NCI-H1436 (cell line): ENCODE measurements around the gene CCDC149.

Source experiments
- DNase-seq: peaks from one replicate; lab custom pipeline; 2025; lab: John Stamatoyannopoulos, UW

Gene CCDC149

DNA sequence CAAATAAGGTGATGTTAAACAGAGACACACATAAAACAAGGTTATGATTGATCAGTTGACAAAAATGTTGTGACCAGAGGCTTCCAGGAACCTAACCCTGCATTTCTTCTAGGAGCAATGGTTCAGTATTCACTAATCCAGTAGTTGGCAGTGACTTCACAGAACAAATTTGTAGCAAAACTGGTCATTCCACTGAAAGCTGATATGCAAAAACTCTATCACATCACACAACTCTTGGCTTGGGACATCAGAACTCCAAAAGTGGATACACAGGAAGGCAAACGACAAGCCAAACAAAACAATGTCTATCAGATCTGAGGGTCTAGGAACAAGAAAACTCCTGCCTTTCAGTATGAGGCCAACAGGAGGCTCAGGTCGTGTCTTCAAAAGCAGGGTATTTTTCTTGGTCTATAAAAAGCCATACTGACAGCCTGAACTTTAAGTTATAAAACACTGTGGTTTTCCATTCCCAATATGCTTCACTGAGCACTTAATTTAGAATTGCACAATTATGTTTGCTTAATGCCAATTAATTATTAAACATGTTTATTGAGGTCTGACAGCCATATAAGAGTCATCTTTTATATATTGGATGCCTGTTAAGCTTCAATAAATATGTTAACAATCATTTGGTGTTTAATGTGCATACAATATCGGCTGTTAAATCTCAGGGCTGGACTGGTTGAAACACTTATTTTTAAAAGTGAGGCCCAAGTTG, 71.9 kb downstream of the CCDC149 start:
- no peak for DNase-seq

- DNase-seq: no peak
Observed at GRCh38 chr4:24840362-24840761, 72.5 kb downstream of the CCDC149 start.

- DNase-seq: no peak
Observed at GRCh38 chr4:24837781-24838180, 75.1 kb downstream of the CCDC149 start.

GRCh38 chr4:24837336-24837735, 75.5 kb downstream of the CCDC149 start:
- DNase-seq: no peak

- DNase-seq: no peak
Observed at GRCh38 chr4:24836661-24837242, 76.1 kb downstream of the CCDC149 start.

DNA sequence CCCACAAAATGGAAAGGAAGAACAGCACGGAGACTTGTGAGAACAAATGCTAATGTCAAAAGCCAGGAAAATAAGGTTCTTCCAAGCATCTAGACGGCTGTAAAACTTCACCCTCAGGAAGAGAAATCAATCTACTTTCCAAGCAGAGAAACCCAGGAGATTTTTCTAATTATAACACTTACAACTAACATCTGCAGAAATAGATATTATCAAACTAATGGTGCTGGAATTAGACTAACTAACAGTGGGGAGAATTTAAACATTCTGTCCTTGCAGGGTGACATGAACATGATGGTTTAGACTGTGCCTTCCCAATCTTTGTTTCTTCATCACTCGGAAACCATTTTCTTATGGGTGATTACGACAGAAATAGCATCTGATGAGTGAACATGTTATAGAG, 77.1 kb downstream of the CCDC149 start:
- DNase-seq: no peak

DNA sequence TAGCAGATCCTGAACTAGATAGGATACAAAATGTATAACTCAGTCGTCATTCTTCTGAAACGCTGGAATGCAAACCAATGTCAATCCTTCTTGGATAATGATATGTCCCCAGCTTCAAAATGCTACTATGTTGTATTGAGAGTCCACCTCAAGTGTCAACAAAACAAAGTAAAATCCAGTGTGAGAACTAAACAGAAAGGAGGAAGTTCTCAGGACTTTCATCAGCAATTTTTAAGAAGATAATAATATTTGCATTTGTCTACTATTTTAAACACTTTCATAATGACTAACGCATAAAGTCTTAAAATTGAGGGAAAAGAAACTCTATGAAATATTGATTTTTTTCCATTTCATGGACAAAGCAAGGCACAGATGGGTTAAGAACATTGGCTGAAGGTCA, 81.2 kb downstream of the CCDC149 start:
- no peak for DNase-seq

- no peak for DNase-seq
Observed at GRCh38 chr4:24824720-24825119, 88.1 kb downstream of the CCDC149 start.

GRCh38 chr4:24820541-24820940, 92.3 kb downstream of the CCDC149 start:
- DNase-seq: no peak

- DNase-seq: no peak
Observed at GRCh38 chr4:24816797-24817196, 96.0 kb downstream of the CCDC149 start.

DNA sequence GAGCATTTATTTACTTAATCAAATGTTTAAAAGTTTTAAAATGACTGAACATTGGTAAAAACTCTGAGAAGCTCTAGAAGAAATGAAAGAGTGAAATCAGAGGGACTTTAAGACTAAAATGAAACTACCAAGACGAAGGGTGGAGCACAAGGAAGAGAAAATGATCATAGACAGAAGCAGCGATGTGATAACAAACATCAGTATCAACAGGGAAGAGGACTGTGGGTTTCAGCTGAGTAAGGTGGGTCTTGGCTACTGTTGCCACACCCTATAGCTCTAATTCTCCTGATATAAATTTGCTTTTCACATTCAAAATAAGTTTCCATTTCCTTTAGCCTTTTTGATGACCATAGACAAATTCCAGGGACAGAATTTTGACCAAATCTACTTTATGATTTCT, 99.1 kb downstream of the CCDC149 start:
- no peak for DNase-seq

GRCh38 chr4:24810871-24811631, 101.8 kb downstream of the CCDC149 start:
- DNase-seq: no peak

DNA sequence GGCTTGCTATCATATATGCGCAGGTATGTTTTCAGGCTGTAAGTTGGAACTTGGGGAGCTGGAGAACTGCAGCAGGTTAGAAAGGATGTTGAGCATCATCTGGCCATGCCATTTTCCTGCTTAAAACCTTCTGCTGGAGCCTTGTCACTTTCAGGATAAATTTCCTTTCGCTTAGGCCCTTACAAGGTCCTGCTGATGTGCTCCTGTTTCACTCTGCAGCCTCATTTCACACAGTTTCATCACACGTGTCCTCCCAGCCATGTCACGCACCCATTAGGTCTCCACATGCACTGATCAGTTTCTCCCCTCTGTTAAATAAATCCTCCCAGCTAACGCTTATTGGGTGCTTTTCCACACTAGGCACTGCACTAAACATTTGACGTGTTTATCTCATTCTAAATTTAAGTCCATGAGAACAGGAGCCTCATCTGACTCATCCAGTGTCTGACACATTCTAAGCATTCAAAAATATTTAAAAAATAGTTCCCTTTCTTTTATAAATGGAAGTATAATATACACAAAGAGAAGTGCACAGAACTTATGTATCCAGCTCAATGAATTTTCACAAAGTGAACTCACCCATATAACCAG, 102.9 kb downstream of the CCDC149 start:
- no peak for DNase-seq

DNA sequence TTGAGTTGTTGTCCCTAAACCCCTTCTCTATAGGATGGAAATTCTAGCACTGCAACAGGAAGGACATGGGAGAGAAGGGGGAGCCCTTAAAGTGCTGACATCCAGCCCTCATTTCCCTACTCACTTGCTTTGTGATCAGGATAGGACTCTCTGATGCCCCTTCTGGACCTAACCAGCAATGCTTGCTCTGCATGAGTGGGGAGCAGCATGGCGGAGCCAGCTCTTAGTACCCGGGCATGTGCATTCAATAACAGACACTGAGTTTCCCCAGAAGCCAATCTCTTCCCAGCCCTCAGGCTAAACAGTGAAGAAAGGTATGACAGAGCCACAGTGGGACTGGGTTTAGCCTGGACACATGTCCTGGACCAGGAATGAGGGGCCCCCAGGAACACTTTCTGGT, 103.5 kb downstream of the CCDC149 start:
- no peak for DNase-seq

GRCh38 chr4:24808955-24809354, 103.9 kb downstream of the CCDC149 start:
- DNase-seq: no peak

DNA sequence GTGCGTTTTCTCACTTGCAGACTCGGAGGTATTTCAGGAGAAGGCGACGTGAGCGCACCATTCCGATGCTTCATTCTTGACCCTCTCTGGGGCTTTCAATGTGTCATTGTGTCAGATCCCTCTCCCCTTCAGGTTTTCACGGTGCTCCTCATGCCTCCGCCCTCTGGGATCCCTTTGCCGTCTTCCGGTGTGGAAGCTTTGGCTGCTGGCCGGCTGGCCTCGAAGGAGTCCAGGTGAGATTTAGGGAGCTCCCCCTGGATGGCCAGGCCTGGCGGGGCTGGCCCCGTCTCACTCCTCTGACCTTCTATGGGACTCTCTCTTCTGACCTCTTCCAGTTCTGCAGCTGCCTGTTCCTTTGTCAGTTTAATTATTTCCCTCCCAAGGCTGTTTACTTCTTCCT, 104.6 kb downstream of the CCDC149 start:
- DNase-seq: no peak

GRCh38 chr4:24807611-24808010, 105.2 kb downstream of the CCDC149 start:
- DNase-seq: no peak

DNA sequence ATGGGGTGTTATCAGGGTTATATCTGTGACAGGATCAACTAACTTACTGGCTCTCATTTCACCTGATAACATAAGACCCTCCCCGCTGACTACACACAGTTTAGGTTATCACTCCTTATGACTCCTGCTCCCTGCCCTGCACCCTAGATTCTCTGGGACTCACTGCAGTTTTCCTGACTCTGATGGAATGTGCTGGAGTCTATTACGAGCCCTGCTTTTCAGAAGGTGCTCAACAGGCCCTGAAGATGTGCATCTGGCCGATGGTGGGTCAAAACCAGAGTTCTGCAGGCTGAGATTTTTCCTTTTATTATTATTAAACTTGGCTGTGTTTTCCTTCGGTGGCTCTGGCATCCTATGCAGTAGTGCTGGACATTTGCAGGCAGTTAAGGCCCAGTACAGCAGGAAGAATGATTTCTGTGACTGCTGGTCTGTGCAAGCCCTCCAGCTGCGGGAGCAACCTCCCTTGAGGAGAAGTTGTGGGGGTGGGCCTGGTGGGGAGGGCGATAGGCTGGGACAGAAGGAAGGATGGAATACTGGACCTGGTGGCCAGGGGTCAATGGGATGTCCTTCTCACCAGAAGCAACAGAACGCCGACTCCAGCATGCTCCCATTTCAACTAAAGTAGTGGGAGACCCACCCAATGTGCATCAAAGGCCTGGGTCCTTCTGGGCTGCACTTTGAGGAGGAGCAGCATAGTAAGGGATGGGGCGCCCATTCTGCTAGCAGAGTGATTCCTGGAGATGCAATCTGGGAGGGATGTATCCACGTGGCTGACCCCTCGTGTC, 106.4 kb downstream of the CCDC149 start:
- no peak for DNase-seq

- DNase-seq: no peak
Observed at GRCh38 chr4:24805566-24805965, 107.3 kb downstream of the CCDC149 start.

DNA sequence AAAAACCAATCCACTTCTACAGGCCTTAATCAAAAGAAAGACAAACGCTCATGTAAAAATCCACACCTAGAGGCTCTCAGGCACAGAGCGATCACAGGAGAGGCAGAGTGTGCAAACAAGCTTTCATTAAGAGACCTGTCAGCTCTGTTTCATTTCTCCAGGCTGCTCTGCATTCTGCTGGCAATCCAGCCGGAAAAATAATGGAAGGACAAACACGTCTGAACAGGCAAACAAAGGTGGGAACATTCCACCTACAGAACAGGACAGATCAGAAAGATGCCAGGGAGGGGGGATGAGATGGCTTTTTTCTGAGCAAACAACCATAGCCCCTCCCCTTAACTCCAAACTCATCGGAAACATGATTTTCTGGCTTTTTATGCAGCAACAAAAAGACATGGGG, 107.8 kb downstream of the CCDC149 start:
- no peak for DNase-seq

DNA sequence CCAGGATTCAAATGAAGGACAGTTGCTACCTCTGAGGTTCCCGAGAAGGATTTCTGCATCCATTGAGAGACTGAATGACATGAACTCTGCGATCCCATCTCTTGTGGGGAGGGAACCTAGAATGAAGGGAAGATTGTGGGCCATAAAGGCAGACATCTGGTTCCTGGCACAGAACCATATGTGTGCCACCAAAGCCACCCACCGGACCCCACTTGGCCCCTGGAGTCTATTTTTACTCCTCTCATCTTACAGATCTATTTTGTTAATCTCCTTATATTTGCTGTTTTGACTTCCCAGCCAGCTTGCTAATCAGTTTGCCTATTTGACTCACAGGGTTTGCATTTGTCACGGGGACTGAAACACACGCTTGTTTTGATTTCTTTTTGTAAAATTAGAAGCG, 110.2 kb downstream of the CCDC149 start:
- no peak for DNase-seq
